Esophagus squamous epithelium (tissue), 5 donors: ENCODE data around the gene CHST11. TPM values are rescaled to one million over a fixed set of nuclear protein-coding genes. Genes with fewer than 3 reads are reported as not detected.
"Not testable (repeated sequence)": the region's sequence is repeated elsewhere in the genome, so short reads cannot be mapped to it uniquely, and the experiment has no call there.

Source experiments
- DNase-seq: peaks from one replicate; lab custom pipeline; 2025; lab: John Stamatoyannopoulos, UW
- H3K27ac ChIP-seq, 4 donors: fragments of 200-600 bp; sonication (generic); one replicate each; pipeline ENCODE4 v1.5.1; 2016 to 2019; ENCODE audit warnings: mild to moderate bottlenecking in 1 of 4
- H3K27me3 ChIP-seq, 4 donors: fragments of 200-600 bp; sonication (generic); 1 replicate in 3 of 4; 2 replicates in 1 of 4; pipeline versions ENCODE4 v1.5.1 to v1.6.0; 2017 to 2021; ENCODE audit warnings: antibody characterized with exemption in 1 of 4
- H3K36me3 ChIP-seq, 3 donors: fragments of 200-600 bp; sonication (generic); one replicate each; pipeline ENCODE4 v1.5.1; 2016 to 2019
- H3K4me1 ChIP-seq, 3 donors: fragments of 200-600 bp; sonication (generic); one replicate each; pipeline ENCODE4 v1.5.1; 2017 to 2019
- H3K4me3 ChIP-seq, 4 donors: fragments of 200-600 bp; sonication (generic); 1 replicate in 3 of 4; 2 replicates in 1 of 4; pipeline ENCODE4 v1.5.1; 2016 to 2019; ENCODE audit warnings: mild to moderate bottlenecking in 2 of 4, moderate library complexity in 1 of 4
- H3K9me3 ChIP-seq, 3 donors: fragments of 200-600 bp; sonication (generic); one replicate each; pipeline ENCODE4 v1.5.1; 2016 to 2019
- POLR2A ChIP-seq, 4 donors: fragments of 450-650 bp; IDR thresholded peaks; one replicate each; pipeline ENCODE4 v1.6.1; 2017; ENCODE audit warnings: antibody characterized with exemption in 4 of 4, mild to moderate bottlenecking in 4 of 4, moderate library complexity in 3 of 4
- WGBS, 2 donors: methylation state at CpG; one replicate each; pipeline ENCODE4 v1.1.5; 2018; 5-methylcytosine and 5-hydroxymethylcytosine counted together
- intact Hi-C: fragments of 100-400 bp; cut with DNase I; formaldehyde crosslinking; loops from one replicate; pipeline ENCODE4 v1.15.0; 2022
- total RNA-seq, 4 donors: library from RNA; depleted of rRNA; stranded (reverse); fragments of >200 nt; gene quantifications; one replicate each; pipeline ENCODE4 v1.1.0, GENCODE V29; 2016
- TF ChIP-seq, protein P1 (sequence below), 6 experiments: fragments of 450-650 bp in 4 of 6; fragments of 200-600 bp in 2 of 6; sonication (generic) in 2 of 6; IDR thresholded peaks; one replicate each; pipeline ENCODE4 v1.5.1; 2016 to 2019; ENCODE audit warnings: antibody characterized with exemption in 6 of 6, mild to moderate bottlenecking in 4 of 6, moderate library complexity in 4 of 6
- donor health status: DM: yes; HTN: yes; CAD: no.

CHST11 gene
- total RNA-seq, 4 donors from 2014 or later = 6.3 to 12.6 (median 10.3) TPM

DNA sequence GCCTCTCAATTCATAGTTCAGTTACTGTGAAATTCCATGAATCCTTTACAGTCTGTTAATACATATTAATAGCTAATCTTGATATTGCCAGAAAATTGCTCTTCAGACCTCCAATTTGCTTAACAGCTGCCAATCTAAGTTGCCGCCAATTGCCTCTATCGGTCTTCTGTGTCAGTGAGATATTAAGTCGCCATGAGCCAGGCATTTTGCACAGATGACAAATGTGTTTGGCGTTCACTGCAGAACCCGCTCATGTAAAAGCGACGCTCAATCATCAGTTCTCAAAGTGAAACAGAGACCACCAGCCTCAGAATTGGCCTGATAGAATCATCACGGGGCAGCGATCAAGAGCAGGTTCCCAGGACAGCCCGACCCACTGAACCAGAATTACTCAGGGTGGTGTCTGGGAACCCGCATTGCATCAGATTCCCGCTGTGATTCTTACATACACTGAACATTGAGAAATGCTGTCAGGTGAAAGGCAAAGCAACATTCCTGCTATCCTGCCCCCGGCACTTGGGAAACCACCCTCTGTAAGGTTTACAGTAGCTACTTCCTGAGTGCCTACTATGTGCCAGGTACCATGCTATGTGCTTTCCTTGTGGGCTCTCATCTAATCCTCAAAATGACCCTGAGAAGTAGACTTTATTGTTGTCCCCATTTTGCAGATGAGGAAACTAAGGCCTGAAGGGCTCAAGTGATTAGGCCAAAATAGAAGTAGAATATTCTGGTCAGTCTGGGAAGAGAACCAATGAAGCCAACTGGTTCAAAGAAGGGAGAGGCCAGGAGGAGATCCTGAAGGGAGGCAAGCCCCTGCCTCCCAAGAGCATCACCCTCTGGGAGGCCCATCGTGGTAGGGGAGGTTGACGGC lies 285.0 kb downstream of the CHST11 start:
- Histone ChIP-seq H3K27ac (peak overlapping the region in 1 of 4 donors; percentile 64), H3K9me3 (no peaks in the 10 kb centered on the region), H3K27me3 (no peaks in the 10 kb centered on the region), H3K4me1 (peaks cover 12 to 43% (median 19%) of the 10 kb centered on the region in 3 donors), H3K36me3 (no peaks in the 10 kb centered on the region), H3K4me3 (no peak overlapping the region)
- TF ChIP-seq, protein P1, sequence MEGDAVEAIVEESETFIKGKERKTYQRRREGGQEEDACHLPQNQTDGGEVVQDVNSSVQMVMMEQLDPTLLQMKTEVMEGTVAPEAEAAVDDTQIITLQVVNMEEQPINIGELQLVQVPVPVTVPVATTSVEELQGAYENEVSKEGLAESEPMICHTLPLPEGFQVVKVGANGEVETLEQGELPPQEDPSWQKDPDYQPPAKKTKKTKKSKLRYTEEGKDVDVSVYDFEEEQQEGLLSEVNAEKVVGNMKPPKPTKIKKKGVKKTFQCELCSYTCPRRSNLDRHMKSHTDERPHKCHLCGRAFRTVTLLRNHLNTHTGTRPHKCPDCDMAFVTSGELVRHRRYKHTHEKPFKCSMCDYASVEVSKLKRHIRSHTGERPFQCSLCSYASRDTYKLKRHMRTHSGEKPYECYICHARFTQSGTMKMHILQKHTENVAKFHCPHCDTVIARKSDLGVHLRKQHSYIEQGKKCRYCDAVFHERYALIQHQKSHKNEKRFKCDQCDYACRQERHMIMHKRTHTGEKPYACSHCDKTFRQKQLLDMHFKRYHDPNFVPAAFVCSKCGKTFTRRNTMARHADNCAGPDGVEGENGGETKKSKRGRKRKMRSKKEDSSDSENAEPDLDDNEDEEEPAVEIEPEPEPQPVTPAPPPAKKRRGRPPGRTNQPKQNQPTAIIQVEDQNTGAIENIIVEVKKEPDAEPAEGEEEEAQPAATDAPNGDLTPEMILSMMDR (IDR thresholded peaks at IDR 0.05) = no peak
- no peak for TF ChIP-seq POLR2A (IDR thresholded peaks at IDR 0.05)
- 79 to 88% methylated on average over 6 to 9 of the region's 15 CpGs for WGBS, 2 donors
- intact Hi-C loops = no loop called here
- DNase-seq = no peak

DNA sequence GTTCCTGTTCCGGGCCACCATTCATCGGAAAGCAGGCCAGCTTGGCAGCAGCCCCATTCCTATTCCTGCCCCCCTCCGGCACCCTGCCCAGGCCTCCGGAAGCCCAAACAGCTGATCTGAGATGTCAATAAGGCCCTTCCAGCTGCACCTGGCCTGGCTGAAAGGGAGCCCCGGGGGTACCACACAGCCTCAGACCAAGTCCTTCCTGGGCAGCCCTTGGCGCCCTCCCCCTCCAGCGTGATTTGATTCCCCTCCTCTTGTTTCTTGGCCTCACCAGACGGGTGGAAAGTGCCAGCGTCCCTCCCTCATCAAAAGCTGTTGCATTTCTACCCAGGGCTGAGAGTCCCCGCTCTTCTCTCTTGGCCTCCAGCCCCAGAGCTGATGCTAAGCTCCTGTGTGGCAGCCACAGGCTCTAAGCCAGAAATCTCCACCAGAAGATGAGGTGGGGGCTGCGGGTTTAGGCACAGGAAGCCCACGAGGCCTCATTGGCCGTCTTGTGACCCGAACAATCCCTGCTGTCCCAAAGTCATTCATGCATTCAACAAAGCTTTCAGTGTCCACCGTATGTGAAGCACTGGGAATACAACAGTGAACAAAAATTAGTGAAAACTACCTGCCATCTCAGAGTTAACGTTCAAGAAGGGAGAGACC lies 285.9 kb downstream of the CHST11 start:
- intact Hi-C loops = no loop called here
- Histone ChIP-seq H3K36me3 (no peaks in the 10 kb centered on the region), H3K27ac (no peak overlapping the region), H3K4me3 (no peak overlapping the region), H3K9me3 (no peaks in the 10 kb centered on the region), H3K27me3 (no peaks in the 10 kb centered on the region), H3K4me1 (peaks cover 10 to 35% (median 16%) of the 10 kb centered on the region in 3 donors)
- no peak for DNase-seq
- 60 to 64% methylated on average over 8 to 9 of the region's 16 CpGs for WGBS, 2 donors
- TF ChIP-seq POLR2A (IDR thresholded peaks at IDR 0.05) = no peak
- TF ChIP-seq, protein P1 (IDR thresholded peaks at IDR 0.05) = no peak

DNA sequence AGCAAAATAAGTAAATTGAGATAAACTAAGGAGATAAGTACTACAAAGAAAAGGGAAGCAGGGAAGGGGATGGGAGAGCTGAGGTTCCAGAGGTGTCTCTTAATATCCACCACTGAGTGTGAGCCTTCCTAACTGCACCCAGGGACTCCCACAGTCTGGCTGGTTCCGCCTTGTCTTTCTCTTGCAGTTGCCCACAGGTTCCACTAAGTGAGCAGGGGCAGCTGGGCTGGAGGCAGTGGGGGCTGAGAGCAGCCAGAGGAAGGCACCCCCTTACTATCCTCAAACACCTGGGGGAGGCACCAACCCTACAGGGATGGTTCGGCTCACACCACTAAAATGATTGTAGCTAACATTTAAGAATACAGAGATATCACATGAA lies 286.4 kb downstream of the CHST11 start:
- WGBS, 2 donors = 86 to 100% methylated on average over 2 of the region's 2 CpGs
- no peaks in the 10 kb centered on the region for H3K27me3 ChIP-seq
- no peak for DNase-seq
- TF ChIP-seq POLR2A (IDR thresholded peaks at IDR 0.05) = no peak
- TF ChIP-seq, protein P1 (IDR thresholded peaks at IDR 0.05) = no peak
- no peaks in the 10 kb centered on the region for H3K9me3 ChIP-seq
- peaks cover 5 to 30% (median 11%) of the 10 kb centered on the region in 3 donors for H3K4me1 ChIP-seq
- no peak overlapping the region for H3K4me3 ChIP-seq
- no peak overlapping the region for H3K27ac ChIP-seq
- H3K36me3 ChIP-seq = no peaks in the 10 kb centered on the region
- intact Hi-C loops = no loop called here

DNA sequence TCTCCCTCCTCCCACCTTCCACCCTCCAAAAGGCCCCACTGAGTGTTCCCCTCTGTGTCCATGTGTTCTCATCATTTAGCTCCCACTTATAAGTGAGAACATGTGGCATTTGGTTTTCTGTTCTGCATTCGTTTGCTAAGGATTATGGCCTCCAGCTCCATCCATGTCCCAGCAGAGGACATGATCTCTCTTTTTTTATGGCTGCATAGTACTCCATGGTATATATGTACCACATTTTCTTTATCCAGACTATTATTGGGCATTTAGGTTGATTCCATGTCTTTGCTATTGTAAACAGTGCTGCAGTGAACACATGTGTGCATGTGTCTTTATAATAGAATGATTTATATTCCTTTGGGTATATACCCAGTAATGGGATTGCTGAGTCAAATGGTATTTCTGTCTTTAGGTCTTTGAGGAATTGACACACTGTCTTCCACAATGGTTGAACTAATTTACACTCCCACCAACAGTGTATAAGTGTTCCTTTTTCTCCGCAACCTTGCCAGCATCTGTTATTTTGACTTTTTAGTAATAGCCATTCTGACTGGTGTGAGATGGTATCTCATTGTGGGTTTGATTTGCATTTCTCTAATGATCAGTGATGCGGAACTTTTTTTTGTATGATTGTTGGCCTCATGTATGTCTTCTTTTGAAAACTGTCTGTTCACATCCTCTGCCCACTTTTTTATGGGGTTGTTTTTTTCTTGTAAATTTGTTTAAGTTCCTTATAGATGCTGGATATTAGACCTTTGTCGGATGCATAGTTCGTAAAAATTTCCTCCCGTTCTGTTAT lies 287.2 kb downstream of the CHST11 start:
- H3K36me3 ChIP-seq, H3K27ac ChIP-seq, intact Hi-C loops, H3K9me3 ChIP-seq, H3K4me3 ChIP-seq, H3K27me3 ChIP-seq, DNase-seq: not testable (repeated sequence)
- H3K4me1 ChIP-seq = peaks cover 0 to 29% (median 15%) of the 10 kb centered on the region in 3 donors
- whole genome bisulfite sequencing, 2 donors = 90 to 97% methylated on average over 6 of the region's 6 CpGs

DNA sequence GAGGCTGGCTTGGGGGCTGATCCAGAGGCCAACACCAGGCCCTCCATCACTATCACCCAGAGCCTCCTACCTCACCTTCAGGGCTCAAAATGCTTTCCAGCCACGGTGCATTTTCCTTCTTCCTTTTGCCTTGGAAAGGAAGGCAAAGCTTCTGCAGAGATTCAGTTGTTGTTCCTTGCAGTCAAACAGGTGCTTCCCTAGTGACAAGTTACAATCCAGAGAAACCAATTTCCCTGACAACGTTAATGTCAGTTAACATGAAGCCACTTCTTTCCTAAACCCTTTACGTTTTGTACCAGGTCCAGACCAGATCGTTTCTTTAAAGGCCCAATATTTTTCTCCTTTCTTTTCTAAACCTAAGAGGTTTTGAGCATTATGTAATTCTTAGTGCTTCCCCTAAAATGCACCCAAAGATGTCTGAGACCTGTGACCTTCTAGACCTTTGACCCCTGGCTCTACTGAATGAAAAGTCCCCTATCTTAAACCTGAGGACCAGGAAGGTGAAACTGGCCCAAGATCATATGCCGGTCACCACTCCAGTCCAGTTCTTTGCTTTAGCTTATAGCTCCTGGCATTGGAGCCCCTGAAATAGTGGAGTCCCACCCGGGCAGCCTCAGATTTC lies 289.8 kb downstream of the CHST11 start:
- Histone ChIP-seq H3K27me3 (no peaks in the 10 kb centered on the region), H3K4me3 (no peak overlapping the region), H3K36me3 (no peaks in the 10 kb centered on the region), H3K4me1 (peaks cover 0 to 18% (median 15%) of the 10 kb centered on the region in 3 donors), H3K27ac (no peak overlapping the region), H3K9me3 (no peaks in the 10 kb centered on the region)
- WGBS, 2 donors = 75 to 76% methylated on average over 4 to 6 of the region's 6 CpGs
- no peak for DNase-seq
- intact Hi-C loops = no loop called here
- no peak for TF ChIP-seq POLR2A (IDR thresholded peaks at IDR 0.05)
